Mucosa of gallbladder (tissue), 1 donor: ENCODE data around the gene TPT1. TPM values are rescaled to one million over a fixed set of nuclear protein-coding genes. Genes with fewer than 3 reads are reported as not detected.
"Not testable (repeated sequence)": the region's sequence is repeated elsewhere in the genome, so short reads cannot be mapped to it uniquely, and the experiment has no call there.

ENCODE experiments used
- DNase-seq: peaks from one replicate; pipeline ENCODE4 v3.0.0-alpha.2; 2020; ENCODE audit warnings: low spot score
- total RNA-seq: library from RNA; stranded (reverse); gene quantifications from one replicate; pipeline ENCODE4 v1.2.1, GENCODE V29; 2021
- donor health status: DM: no; HTN: no; CAD: no.

The TPT1 gene
- total RNA-seq, 1 donor from 2014 or later: 3,971 TPM

DNA sequence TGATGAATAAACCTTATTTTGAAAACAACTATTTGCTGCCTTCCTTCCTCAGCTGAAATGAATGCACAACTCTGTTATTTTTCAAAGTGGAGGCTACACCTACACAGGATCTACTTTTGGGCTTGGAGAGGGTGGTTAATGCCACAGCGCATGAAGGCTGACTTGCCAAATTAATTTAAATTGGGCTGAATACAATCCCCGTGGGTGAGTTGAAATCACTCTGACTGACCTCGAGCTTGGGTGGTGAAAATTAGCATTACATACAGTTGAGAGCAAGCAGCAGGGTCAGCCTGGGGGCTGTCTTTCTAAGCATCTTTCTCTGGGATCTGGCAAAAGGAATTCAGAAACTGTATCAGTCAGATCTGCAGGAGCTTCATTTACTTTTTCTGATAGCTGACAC lies 38.5 kb downstream of the TPT1 start:
- no peak for DNase-seq

DNA sequence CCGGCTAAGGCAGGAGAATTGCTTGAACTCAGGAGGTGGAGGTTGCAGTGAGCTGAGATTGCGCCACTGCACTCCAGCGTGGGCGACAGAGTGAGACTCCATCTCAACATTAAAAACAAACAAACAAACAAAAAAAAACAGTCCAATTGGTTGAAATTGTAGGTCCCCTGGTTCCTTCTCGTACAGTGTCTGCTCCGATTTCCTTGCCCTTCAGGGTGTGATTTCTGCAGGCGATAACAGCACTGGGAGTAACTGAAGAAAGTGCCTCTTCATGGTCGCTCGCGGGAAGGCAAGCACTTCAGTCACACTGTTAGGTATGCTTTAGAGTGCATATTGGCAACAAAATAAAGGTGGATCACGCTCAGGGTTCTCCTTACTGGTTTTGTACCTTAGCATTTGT lies 39.7 kb downstream of the TPT1 start:
- DNase-seq: no peak

DNA sequence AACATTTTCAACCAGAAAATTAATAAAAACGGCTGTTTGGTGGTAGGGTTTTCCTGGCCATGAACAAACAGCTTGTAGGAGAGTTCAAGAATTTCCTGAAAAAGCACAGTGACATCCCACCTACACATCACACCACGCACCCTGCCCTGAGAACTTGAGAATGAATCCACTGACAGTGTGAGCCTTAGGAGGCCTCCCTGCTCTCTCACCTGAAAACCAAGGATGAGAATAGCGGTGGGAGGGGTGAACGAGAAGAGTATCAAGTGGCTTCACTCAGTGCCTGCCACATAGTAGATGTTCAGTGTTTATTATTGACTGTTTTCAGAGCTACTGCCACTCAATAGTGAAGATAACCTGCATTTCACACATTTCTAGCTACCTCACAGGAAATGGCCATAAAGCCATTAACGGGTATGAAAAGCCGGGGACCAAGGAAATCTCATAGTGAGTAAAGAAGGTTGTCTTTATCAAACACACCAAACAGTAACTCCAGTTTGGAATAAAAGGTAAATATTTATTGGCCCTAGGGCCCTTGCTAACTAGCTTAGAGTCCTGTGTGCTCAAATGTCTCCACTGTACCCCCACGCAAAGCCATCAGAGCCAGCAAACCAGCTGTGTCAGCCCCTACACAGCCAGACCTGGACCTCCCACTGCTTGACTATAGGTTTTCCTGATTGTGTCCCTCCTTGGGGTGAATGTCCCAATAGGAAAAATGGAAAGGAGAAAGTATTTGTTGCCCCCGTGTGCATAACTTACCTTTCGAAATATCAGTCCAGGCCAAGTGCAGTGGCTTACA lies 40.6 kb downstream of the TPT1 start:
- no peak for DNase-seq

DNA sequence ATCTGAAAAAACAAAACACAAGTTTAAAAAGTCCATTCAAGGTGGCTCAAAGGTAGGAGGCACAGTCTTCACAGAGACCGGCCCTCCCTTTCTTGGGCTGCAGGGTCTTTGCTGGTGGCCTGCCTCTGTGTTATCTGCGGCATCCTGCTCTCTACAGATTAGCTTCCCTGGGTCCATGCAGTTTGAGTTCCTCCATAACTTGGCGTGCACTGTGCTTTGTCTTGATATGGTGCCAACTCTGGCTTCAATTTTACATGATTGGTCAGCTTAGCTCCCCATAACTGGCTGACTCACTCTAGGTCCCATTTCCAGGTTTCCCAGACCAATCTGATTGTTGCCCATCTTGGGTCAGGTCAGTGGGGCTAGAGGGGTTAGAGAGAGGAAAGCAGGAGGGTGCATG lies 41.8 kb downstream of the TPT1 start:
- DNase-seq: no peak

DNA sequence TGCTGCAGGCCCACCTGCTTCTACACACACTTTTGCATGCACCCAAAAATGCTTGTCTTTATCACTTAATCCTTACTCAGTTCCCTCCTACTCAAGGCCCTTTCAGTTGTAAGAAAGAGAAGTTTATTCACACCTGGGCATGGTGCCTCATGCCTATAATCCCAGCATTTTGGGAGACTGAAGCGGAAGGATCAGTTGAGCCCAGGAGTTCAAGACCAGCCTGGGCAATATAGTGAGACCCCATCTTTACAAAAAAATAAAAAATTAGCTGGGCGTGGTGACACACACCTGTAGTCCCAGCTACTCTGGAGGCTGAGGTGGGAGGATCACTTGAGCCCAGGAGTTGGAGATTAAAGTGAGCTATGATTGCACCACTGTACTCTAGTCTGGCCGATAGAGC lies 42.4 kb downstream of the TPT1 start:
- not testable (repeated sequence) for DNase-seq

DNA sequence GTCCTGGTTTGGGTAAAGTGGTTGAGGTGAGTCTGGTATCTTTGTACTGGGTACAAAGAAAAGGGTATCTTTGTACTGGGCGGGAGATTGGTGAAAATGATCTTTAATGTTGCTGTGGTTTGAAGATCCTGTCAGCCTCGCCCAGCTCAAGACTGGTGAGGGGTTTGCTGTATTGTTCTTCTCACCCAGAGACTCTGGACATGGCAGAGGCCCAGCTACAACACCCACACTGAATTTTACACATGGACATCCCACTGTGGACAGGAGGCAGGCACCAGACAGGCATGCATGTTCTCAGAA lies 42.8 kb downstream of the TPT1 start:
- no peak for DNase-seq

DNA sequence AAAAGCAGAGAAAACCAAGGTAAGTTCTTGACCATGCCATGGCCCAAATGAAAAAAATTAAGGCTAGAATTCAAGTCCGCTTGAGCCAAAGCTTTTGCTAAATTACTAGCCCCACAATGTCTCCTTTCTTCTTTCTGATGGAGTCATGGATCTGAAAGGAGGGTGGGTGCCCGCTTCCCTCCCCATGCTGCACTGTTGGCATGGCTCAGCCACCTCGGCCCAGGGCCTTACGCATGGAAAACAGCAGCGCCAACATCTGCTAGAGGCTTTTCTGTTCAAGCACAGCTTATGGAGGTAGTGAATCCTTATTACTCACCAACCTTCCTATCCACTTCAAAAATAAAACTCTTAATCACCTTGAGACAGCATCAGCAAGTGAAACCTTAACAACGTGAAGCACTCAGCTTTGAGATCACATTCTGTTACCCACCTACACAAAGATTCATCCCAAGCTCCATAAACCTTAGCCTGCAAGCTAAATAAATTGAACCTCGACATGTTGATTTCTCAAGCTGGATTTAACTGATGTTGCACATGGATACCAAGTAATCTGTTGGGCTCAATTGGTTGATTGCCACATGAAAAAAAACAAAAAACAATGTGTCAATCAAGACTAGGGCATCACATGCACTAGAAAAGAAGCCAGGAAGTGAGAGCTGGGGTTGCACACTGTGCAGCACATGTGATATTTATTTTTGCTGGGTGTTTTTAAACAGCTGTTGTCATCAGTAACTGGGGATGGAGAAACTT lies 43.4 kb downstream of the TPT1 start:
- no peak for DNase-seq

DNA sequence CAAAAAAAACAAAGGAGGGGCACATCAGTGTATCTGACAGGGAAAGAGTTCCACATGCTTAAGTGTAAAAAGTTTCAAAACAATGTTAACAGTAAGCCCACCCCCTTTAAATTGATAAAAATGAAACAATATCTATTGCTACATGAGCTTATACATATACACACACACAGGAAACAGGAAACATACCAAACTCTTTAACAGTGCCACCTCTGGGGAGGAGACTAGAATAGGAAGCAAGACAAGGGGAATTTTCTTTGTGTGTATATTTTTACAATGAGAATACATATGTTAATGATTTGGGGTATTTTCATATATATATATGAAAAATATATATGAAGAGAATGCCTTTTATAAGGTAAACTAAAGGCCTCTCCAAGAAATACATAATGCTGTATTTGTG lies 44.7 kb downstream of the TPT1 start:
- DNase-seq: no peak

DNA sequence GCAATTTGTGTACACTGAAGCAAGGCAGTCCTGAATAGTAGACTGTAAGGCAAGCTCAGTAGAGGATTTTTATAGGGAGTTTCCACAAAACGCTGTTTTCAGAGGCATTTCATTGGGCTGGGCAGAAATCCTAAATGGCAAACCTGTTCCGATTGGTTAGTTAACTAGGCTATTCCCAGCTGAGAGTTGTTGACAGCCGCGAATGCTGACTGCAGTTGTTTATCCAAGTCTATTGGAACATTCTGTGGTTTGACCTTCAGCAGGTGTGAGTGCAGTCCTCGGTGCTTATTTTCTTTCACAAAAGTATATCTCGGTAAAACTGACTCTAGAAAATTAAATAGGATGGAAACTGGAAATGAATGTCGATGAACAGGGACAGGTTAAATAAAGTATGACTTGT lies 45.4 kb downstream of the TPT1 start:
- DNase-seq: no peak

DNA sequence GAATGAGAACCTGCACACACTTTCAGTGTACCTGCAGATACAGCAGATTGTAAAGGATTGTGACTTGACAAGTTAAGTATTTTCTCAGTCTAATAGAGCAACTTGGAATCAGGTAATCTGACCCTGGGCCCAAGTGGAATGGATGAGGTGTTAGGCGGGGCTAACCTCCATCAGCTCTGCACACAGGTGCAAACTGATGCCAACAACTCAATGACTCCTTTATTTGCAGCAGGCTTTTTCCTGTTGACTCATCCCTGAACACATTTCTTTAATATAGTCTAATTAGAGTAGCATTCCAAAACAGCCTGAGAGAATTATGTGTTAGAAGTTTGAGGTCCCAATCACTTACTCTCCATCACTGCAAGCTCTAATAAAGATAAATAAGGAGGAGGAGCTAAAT lies 48.8 kb downstream of the TPT1 start:
- DNase-seq: no peak

DNA sequence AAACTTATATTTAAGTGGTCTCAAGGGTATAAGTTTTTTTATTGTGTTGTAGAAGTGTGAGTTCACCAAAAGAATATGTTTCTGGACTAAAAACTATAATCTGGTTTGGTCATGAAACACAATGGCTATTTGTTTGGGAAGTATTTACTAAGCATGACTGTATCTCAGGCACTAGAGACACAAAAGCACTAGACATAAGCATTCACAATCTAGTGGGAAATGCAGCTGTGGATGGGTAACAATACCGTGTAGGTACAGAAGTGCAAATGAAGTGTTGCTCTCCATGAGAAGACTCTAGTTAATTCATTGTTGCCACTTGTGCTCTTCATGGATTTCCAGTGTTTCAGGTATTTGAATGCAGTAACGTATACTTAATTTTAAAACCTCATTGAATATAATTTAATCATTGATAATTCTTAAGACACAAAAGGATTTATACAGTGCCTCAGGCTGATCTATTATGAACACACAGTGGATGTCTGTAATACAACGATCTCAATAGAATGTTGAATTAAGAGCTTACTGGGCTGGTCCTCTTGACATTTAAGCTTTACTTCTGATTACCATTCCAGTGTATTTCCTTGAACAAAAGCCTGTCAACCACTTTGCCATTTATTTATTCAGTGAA lies 50.9 kb downstream of the TPT1 start:
- DNase-seq: no peak

Other genes with a start within 250 kb of the TPT1 start
- gene GTF2F2, start 220.7 kb downstream of the TPT1 start, total RNA-seq: 14.1 TPM
- gene KCTD4, start 140.1 kb downstream of the TPT1 start, total RNA-seq: 7.8 TPM
- 23.2 TPM for gene SLC25A30, start 77.2 kb upstream of the TPT1 start, total RNA-seq
- gene COG3, start 123.8 kb upstream of the TPT1 start, total RNA-seq: 23.9 TPM